HepG2 (cell line): ENCODE measurements around the gene SLC22A13. TPM values are rescaled to one million over a fixed set of nuclear protein-coding genes. Genes with fewer than 3 reads are reported as not detected.

ENCODE experiments used
- CHD2 ChIP-seq: IDR thresholded peaks from 2 replicates; pipeline ENCODE4 v1.6.1; 2011; ENCODE audit warnings: low read depth, low read length, improper control_type of control experiment
- E2F1 ChIP-seq: sonication (generic); formaldehyde crosslinking; IDR thresholded peaks from 2 replicates; pipeline ENCODE4 v1.5.0; 2020; ENCODE audit warnings: missing genetic modification reagents
- HNRNPL ChIP-seq: fragments of 200-400 bp; formaldehyde crosslinking; IDR thresholded peaks from 2 replicates; pipeline ENCODE4 v1.6.1; 2017; ENCODE audit warnings: mild to moderate bottlenecking, low read depth, low read length
- KDM5A ChIP-seq: fragments of 200-600 bp; sonication (generic); IDR thresholded peaks from 2 replicates; pipeline ENCODE4 v1.7.0; 2018; ENCODE audit warnings: antibody characterized with exemption, mild to moderate bottlenecking, low read length, borderline replicate concordance
- MED1 ChIP-seq: sonication (generic); formaldehyde crosslinking; IDR thresholded peaks from 2 replicates; pipeline ENCODE4 v1.4.0; 2020; ENCODE audit warnings: missing genetic modification reagents
- NAIF1 ChIP-seq: sonication (generic); formaldehyde crosslinking; IDR thresholded peaks from 2 replicates; pipeline ENCODE4 v1.5.0; 2020; ENCODE audit warnings: mild to moderate bottlenecking, missing genetic modification reagents, borderline replicate concordance
- NCOR1 ChIP-seq: fragments of 200-600 bp; sonication (generic); IDR thresholded peaks from 2 replicates; pipeline ENCODE4 v1.7.0; 2017; ENCODE audit warnings: antibody characterized with exemption, low read length, borderline replicate concordance
- SALL1 ChIP-seq: sonication (generic); formaldehyde crosslinking; IDR thresholded peaks from 2 replicates; pipeline ENCODE4 v1.8.0; 2022; ENCODE audit warnings: mild to moderate bottlenecking, missing genetic modification reagents
- ZFP37 ChIP-seq: sonication (generic); formaldehyde crosslinking; IDR thresholded peaks from 2 replicates; pipeline ENCODE4 v1.4.0; 2020; ENCODE audit warnings: missing genetic modification reagents, borderline replicate concordance
- ZNF414 ChIP-seq: sonication (generic); formaldehyde crosslinking; IDR thresholded peaks from 2 replicates; pipeline ENCODE4 v1.5.0; 2020; ENCODE audit warnings: missing genetic modification reagents
- ZNF550 ChIP-seq: sonication (generic); formaldehyde crosslinking; IDR thresholded peaks from 2 replicates; pipeline ENCODE4 v1.4.0; 2020; ENCODE audit warnings: mild to moderate bottlenecking, missing genetic modification reagents, borderline replicate concordance
- ZNF737 ChIP-seq: sonication (generic); formaldehyde crosslinking; IDR thresholded peaks from 2 replicates; pipeline ENCODE4 v1.5.0; 2020; ENCODE audit warnings: missing genetic modification reagents, mild to moderate bottlenecking, borderline replicate concordance
- ZSCAN12 ChIP-seq: sonication (generic); formaldehyde crosslinking; IDR thresholded peaks from 2 replicates; pipeline ENCODE4 v1.9.0; 2021; ENCODE audit warnings: mild to moderate bottlenecking, missing genetic modification reagents
- polyA plus RNA-seq, 8 experiments: library from polyadenylated mRNA; depleted of rRNA in 3 of 8; stranded (reverse) in 7 of 8; unstranded in 1 of 8; fragments of >200 nt; fragmentation: Illumina TruSeq in 4 of 8; extraction: Trizol in 4 of 8; gene quantifications; 2 replicates each; pipeline versions ENCODE4 v1.2.1 to v1.2.3, GENCODE V29; 2011 to 2016; ENCODE audit warnings: low read depth in 4 of 8, missing spikeins in 1 of 8, mixed read lengths in 1 of 8; ENCODE audit not compliant: insufficient read depth in 1 of 8
- total RNA-seq, 5 experiments: library from RNA; depleted of rRNA; stranded (reverse); fragments of >200 nt; fragmentation: Illumina TruSeq; extraction: Trizol; gene quantifications; 2 replicates each; pipeline ENCODE4 v1.2.3, GENCODE V29; 2016; ENCODE audit warnings: low read depth in 1 of 5
- TF ChIP-seq, protein P1 (sequence below): sonication (generic); formaldehyde crosslinking; IDR thresholded peaks from 2 replicates; pipeline ENCODE4 v1.4.0; 2020; ENCODE audit warnings: missing genetic modification reagents
- TF ChIP-seq, protein P2 (sequence below): sonication (generic); formaldehyde crosslinking; IDR thresholded peaks from 2 replicates; pipeline ENCODE4 v1.9.0; 2022; ENCODE audit warnings: missing genetic modification reagents, mild to moderate bottlenecking, borderline replicate concordance
- TF ChIP-seq, protein P3 (sequence below): sonication (generic); formaldehyde crosslinking; IDR thresholded peaks from 2 replicates; pipeline ENCODE4 v1.5.0; 2020; ENCODE audit warnings: mild to moderate bottlenecking, missing genetic modification reagents

Gene SLC22A13
- total and polyA plus RNA-seq, 2 of the 13 experiments (the other 11 are each of a cell fraction or from before 2014, with no cell fraction given), result 0.20 TPM; not detected in 1

DNA sequence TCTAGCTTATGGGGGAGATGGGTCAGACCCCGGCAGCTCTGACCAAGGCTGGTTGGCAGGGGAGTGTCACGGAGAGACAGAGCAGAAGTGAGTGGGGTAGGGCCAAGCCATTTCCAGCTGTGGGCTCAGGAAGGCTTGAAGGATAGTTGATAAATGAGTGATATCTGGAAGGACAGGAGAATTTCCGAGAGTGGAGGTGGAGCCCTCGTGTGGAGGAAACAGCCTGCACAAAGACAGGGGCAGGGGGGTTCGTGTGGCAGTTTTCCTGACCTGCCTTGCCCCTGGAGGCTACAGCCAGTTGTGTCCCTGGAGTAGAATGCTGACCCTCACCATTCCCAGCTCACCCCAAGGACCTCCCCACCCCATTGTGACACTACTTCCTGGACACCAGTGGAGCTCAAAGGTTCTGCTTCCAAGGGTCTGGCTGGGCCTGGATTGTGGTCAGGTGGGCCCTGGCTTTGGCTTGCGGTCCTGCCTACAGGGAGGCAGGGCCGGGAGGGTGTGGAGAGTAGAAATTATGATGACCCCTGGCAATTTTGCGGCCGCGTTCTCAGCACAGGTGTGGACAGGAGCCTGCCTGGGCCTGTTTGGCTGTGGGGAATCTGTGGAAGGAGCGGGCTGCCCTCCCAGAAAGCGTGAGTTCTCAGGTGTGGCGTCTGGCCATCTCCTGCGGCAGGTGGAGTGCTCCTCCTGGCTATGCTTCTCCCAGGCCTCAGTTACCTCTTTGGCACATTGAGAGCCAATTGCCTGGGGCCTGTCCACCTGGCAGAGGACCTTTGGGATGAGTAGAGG lies 16.5 kb downstream of the SLC22A13 start, which contains the start of gene SLC22A14 (continued):
- TF ChIP-seq, protein P1, sequence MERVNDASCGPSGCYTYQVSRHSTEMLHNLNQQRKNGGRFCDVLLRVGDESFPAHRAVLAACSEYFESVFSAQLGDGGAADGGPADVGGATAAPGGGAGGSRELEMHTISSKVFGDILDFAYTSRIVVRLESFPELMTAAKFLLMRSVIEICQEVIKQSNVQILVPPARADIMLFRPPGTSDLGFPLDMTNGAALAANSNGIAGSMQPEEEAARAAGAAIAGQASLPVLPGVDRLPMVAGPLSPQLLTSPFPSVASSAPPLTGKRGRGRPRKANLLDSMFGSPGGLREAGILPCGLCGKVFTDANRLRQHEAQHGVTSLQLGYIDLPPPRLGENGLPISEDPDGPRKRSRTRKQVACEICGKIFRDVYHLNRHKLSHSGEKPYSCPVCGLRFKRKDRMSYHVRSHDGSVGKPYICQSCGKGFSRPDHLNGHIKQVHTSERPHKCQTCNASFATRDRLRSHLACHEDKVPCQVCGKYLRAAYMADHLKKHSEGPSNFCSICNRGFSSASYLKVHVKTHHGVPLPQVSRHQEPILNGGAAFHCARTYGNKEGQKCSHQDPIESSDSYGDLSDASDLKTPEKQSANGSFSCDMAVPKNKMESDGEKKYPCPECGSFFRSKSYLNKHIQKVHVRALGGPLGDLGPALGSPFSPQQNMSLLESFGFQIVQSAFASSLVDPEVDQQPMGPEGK, result no peak
- TF ChIP-seq, protein P2, sequence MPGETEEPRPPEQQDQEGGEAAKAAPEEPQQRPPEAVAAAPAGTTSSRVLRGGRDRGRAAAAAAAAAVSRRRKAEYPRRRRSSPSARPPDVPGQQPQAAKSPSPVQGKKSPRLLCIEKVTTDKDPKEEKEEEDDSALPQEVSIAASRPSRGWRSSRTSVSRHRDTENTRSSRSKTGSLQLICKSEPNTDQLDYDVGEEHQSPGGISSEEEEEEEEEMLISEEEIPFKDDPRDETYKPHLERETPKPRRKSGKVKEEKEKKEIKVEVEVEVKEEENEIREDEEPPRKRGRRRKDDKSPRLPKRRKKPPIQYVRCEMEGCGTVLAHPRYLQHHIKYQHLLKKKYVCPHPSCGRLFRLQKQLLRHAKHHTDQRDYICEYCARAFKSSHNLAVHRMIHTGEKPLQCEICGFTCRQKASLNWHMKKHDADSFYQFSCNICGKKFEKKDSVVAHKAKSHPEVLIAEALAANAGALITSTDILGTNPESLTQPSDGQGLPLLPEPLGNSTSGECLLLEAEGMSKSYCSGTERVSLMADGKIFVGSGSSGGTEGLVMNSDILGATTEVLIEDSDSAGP (CRISPR knock-in tag), result peak; percentile 44; the same call in 1 of the 2 replicates
- TF ChIP-seq MED1 (no peak), ZFP37 (CRISPR knock-in tag) (no peak), NAIF1 (no peak), ZNF414 (no peak), NCOR1 (no peak), ZNF550 (CRISPR knock-in tag) (no peak), ZNF737 (CRISPR knock-in tag) (no peak), HNRNPL (no peak), CHD2 (no peak), SALL1 (CRISPR knock-in tag) (peak; percentile 30; the same call in 1 of the 2 replicates), KDM5A (no peak), E2F1 (CRISPR knock-in tag) (no peak), ZSCAN12 (no peak)
- TF ChIP-seq, protein P3, sequence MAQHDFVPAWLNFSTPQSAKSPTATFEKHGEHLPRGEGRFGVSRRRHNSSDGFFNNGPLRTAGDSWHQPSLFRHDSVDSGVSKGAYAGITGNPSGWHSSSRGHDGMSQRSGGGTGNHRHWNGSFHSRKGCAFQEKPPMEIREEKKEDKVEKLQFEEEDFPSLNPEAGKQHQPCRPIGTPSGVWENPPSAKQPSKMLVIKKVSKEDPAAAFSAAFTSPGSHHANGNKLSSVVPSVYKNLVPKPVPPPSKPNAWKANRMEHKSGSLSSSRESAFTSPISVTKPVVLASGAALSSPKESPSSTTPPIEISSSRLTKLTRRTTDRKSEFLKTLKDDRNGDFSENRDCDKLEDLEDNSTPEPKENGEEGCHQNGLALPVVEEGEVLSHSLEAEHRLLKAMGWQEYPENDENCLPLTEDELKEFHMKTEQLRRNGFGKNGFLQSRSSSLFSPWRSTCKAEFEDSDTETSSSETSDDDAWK, result no peak
- TF ChIP-seq, all 625 proteins: peak for 7
